K562 (cell line): ENCODE data around the gene LYG2.

Source experiments
- EP300 ChIP-seq: IDR thresholded peaks from 2 replicates; pipeline ENCODE4 v1.6.1; 2012; ENCODE audit warnings: low read length, improper control_type of control experiment
- MEIS2 ChIP-seq: fragments of 450-650 bp; IDR thresholded peaks from 2 replicates; pipeline ENCODE4 v1.6.1; 2014; ENCODE audit warnings: mild to moderate bottlenecking; ENCODE audit not compliant: partially characterized antibody
- SMAD2 ChIP-seq: fragments of 150-350 bp; IDR thresholded peaks from 2 replicates; pipeline ENCODE4 v1.6.1; 2014; ENCODE audit warnings: low read depth, mild to moderate bottlenecking, low read length
- TF ChIP-seq, protein P1 (sequence below): sonication (generic); formaldehyde crosslinking; IDR thresholded peaks from 2 replicates; pipeline ENCODE4 v1.8.1; 2022; ENCODE audit warnings: missing genetic modification reagents

DNA sequence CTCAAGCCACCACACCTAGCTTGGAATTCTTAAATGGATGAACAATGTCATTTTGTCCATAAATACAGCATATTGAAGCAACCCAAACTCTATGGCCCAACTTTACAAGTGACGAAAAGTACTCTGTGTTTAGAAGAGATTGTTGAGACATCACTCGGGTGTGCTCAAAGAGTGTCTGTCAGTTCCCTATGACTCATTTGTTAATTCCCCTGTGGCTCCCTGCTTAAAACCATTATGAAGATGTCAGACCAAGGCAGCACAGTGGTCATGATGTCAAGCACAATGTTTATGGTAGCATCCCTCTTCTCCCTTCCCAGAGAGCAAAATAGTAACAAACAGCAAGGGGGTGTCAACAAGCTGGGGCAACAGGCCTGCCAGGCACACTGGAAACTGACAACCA lies 42.5 kb upstream of the LYG2 start:
- TF ChIP-seq, protein P1, sequence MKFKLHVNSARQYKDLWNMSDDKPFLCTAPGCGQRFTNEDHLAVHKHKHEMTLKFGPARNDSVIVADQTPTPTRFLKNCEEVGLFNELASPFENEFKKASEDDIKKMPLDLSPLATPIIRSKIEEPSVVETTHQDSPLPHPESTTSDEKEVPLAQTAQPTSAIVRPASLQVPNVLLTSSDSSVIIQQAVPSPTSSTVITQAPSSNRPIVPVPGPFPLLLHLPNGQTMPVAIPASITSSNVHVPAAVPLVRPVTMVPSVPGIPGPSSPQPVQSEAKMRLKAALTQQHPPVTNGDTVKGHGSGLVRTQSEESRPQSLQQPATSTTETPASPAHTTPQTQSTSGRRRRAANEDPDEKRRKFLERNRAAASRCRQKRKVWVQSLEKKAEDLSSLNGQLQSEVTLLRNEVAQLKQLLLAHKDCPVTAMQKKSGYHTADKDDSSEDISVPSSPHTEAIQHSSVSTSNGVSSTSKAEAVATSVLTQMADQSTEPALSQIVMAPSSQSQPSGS (CRISPR knock-in tag) = no peak
- TF ChIP-seq EP300 (no peak), SMAD2 (no peak), MEIS2 (no peak)
